A673 (cell line): ENCODE results near the gene WLS.

ENCODE experiments used
- EZH2 ChIP-seq: fragments of 200-600 bp; sonication (generic); IDR thresholded peaks from 2 replicates; pipeline ENCODE4 v1.6.1; 2017; ENCODE audit warnings: borderline replicate concordance, low read depth, mild to moderate bottlenecking, mixed read lengths, antibody characterized with exemption, low read length; ENCODE audit not compliant: poor library complexity, severe bottlenecking
- TF ChIP-seq, protein P1 (sequence below): fragments of 300-800, 200-600 bp; sonication (generic); conservative IDR thresholded peaks from 2 replicates; pipeline ENCODE4 v1.5.1; 2017; ENCODE audit warnings: low read depth, mild to moderate bottlenecking, antibody characterized with exemption, low read length, moderate library complexity, mixed read lengths

DNA sequence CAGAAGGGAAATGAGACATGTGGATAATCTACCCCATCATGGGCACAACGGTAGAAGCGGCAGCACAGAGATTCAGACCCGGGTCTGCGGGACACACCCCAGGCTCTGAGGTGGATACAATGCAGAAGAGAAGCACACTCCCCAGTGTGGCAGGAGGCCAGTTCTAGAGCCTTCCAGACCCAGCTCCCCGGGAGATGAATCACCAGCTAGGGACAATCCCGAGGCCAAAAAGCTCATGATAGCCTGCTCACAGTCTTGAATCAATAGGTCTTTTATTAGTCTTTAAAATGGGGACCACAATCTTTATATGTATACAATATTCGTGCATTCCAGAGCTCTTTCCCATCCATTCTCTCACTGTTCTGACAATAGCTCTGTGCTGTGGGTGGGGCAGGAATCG, 124.6 kb downstream of the WLS start:
- TF ChIP-seq, protein P1, sequence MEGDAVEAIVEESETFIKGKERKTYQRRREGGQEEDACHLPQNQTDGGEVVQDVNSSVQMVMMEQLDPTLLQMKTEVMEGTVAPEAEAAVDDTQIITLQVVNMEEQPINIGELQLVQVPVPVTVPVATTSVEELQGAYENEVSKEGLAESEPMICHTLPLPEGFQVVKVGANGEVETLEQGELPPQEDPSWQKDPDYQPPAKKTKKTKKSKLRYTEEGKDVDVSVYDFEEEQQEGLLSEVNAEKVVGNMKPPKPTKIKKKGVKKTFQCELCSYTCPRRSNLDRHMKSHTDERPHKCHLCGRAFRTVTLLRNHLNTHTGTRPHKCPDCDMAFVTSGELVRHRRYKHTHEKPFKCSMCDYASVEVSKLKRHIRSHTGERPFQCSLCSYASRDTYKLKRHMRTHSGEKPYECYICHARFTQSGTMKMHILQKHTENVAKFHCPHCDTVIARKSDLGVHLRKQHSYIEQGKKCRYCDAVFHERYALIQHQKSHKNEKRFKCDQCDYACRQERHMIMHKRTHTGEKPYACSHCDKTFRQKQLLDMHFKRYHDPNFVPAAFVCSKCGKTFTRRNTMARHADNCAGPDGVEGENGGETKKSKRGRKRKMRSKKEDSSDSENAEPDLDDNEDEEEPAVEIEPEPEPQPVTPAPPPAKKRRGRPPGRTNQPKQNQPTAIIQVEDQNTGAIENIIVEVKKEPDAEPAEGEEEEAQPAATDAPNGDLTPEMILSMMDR, result no peak
- TF ChIP-seq EZH2, result no peak
